GM12801 (cell line): ENCODE results near the gene CAMTA1.

Experiments used
- CTCF ChIP-seq: IDR thresholded peaks from one replicate; pipeline ENCODE4 v1.5.1; 2011; ENCODE audit warnings: control low read depth; ENCODE audit not compliant: insufficient read length; ENCODE audit errors: extremely low read depth

CAMTA1 gene

GRCh38 chr1:7344299-7344698 is 559.0 kb downstream of the CAMTA1 start:
- no peak for TF ChIP-seq CTCF

GRCh38 chr1:7345516-7345915 is 560.3 kb downstream of the CAMTA1 start:
- TF ChIP-seq CTCF = no peak

DNA sequence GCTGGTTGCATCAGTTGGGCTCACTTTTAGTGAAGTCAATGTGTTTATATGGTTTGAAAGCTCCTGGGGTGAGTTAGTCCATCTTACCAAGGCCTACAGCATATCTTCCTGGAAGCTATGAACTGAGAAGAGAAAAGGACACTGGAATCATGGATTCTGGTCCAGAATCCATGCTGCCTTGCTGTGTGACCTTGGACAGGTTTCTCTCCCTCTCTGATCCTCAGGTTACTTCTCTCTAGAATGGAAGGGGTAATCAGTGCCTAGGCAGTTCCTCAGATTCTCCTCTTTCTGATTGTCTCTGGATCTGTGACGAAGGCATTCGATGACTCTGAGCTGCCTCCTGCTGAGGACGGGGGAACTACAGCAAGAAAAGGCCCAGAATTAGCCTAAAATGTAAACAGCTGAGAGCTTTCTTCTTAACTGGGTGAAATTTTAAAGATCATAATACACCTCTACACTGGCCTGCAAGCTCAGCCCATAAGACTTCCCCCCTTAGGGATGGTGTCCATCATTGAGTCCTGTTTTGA is 560.9 kb downstream of the CAMTA1 start:
- no peak for TF ChIP-seq CTCF

DNA sequence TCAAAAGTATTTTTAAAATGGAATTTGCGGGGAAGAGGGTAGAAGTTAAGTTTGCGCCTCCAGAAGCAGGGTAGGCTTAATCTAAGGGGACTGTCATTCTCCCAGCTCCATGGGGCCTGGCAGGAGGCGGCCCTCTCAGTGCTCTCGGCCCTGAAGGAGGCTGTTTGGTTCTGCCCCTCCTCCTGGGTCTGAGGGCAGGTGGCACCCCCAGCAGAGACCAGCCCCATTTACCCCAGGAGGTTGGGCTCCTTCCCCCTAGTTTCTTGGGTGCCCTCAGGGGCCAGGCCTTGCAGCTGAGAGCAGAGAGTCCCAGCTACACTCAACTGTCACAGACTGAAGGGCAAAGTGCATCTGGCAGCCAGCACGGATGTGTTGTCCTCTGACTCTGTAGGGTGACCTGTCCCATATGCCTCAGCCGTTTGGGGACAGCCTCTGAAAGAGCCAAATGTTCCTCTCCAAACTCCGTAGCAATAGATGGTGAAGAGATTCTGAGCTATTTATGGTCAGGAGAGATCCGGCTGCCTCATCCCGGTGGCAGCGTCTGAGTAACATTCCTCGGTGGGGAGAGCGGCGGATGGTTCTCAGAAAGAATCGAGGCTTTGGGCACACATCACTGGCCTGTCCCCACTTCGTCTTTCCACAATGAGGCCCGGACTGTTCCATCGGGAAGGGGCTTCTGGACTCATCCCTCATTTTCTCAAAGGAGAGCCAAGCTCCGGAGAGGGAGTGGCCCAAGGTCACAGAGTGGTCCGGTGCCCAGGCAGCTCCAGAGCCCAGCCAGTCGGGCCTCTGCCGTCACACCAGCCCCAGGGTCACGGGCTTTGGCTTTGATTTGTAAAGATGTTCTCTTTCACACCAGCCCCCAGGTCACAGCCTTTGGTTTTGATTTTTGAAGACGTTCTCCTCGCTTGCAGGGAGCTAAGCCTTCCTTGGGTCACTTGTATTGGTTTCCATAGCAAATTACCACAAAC is 561.6 kb downstream of the CAMTA1 start:
- no peak for TF ChIP-seq CTCF

GRCh38 chr1:7348073-7348472 is 562.8 kb downstream of the CAMTA1 start:
- no peak for TF ChIP-seq CTCF

- TF ChIP-seq CTCF = no peak
Measured at GRCh38 chr1:7348580-7348979, 563.3 kb downstream of the CAMTA1 start.

DNA sequence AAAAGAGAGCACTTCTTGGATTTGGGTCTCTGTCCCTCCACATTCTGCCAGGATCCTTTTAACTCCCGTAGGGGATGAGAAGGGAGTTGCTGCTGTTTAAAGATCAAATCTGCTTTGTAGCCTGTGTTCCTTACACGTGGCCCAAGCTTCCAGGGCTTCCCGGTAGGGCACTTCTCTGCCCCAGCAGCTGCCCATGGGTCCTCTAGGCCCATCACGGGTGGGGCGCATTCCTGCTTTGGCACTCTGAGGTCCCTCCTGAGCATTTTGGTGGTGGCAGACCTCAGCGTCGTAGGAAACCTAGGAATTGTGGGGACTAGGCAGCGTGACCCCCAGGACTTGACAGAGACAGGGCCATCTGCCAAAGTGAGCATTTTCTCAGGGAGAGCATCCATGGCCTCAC is 565.5 kb downstream of the CAMTA1 start:
- no peak for TF ChIP-seq CTCF
